HG03045 (cell line): ENCODE measurements around the gene NDUFB10.
A peak's percentile ranks its signal among the peaks of the same experiment; 100 is the strongest.

Experiments
- ATAC-seq: cut with Tn5 transposase; IDR thresholded peaks from one replicate; pipeline ENCODE4 v1.9.1; 2021; ENCODE audit warnings: mild to moderate bottlenecking, moderate library complexity; ENCODE audit not compliant: unreplicated experiment

Gene NDUFB10

GRCh38 chr16:1982013-1982433, 22.7 kb downstream of the NDUFB10 start:
- no peak for ATAC-seq

GRCh38 chr16:1982991-1983543, 23.7 kb downstream of the NDUFB10 start:
- ATAC-seq = no peak

DNA sequence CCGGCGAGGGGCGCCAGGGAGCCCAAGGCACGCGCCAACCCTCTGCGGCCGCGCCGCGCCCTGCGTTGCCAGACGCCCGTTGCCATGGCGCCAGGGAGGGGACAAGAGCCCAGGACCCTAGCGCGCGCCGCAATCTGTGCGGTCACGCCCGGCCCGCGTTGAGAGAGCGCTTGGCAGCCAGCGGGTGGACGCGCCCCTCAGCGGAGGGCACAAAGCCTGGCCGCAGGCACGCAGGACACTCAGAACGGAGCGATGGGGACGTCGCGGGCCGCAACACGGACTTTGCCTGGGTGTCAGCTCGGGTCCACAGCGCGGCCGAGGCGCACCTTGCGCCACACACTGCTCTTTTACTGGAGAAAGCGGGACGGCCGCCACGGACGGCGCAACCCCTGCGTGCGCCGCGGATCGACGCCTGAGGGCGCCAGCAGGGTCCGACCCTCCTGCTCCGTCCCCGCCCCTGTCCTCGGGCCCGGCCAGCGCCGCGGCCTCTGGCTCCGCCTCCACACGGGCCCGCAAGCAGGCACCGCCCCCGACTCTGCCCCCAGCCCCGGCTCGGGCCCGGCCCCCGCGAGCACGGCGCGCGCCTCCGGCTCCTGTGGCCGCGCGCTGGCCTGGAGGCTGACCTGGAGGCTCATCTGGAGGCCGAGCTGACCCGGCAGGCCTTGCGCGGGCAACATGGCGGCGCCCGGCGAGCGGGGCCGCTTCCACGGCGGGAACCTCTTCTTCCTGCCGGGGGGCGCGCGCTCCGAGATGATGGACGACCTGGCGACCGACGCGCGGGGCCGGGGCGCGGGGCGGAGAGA, 24.4 kb downstream of the NDUFB10 start, which contains the start of gene GFER:
TSS of gene GFER (plus strand) at position 650 of the 803 bp plus-strand sequence. CDS start at position 676, 26 bp downstream.
- ATAC-seq = peak; percentile 77

GRCh38 chr16:1984347-1985225, 25.2 kb downstream of the NDUFB10 start:
- peak; percentile 15 for ATAC-seq

GRCh38 chr16:1985466-1986150, 26.3 kb downstream of the NDUFB10 start:
- ATAC-seq = no peak

DNA sequence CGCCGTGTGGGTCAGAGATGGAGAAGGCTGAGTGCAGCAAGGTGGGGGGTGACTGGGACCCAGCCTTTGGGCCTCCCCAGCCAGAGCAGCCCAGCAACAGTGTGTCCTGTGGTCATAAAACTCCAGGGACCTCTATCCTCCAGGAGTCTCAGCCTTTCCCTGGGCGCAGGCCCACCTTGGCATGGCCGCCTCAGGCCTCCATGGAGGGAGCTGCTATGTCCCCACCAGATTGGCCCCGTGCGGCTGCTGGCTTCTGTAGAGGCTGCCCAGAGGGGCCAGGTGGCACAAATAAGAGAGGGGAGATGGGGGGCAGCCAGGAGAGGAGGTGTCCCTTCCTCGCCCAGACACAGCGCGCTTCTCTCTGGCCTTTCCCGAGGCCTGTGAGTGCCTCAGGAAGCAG, 27.9 kb downstream of the NDUFB10 start:
- ATAC-seq = no peak

DNA sequence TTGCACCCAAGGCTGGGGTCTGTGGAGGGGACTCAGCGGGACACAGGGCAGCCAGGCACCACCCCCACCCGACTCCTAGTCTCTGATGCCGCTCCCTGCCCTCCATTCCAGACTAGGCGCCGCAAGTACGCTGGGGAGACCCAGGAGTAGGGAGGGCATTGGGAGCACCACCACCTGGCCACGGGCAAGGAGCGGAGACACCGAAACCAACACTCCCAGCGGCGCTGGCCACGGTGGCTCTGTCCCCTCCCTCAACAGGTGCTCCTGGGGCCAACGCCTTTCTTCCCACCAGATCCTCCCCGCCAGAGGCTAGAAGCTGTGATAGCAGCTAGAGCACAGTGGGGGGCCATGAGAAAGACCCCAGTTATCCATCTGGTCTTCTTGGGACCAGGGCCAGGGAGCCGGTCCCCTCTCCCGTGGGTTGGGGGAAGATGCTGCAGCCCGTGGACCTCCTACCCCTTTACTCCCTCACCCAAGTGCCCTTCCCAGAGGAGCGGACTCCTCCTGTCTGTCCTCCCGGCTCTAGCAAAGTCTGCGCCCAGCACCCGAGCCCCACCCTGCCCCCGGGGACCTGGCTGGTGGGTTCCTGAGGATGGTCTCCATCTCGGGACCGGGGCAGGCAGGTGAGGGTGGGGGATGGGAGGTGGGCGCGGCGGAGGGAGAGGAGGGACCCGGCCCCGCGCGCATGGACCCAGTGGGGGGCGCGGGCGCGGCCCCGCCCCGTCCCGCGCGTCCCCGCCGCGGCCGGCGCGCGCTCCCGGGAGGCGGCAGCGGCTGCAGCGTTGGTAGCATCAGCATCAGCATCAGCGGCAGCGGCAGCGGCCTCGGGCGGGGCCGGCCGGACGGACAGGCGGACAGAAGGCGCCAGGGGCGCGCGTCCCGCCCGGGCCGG, 30.1 kb downstream of the NDUFB10 start, which contains the start of gene SYNGR3:
TSS of gene SYNGR3 (plus strand) at position 762 of the 892 bp plus-strand sequence. CDS start 133 bp downstream, outside the sequence.
- no peak for ATAC-seq

DNA sequence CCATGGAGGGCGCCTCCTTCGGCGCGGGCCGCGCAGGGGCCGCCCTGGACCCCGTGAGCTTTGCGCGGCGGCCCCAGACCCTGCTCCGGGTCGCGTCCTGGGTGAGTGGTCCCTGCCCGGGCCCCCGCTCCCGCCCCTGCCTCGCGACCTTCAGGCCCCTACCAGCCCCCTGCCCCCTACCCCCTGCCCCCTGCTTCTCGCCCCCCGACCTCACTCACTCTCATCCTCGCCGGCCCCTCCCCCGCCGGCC, 30.7 kb downstream of the NDUFB10 start:
- ATAC-seq = no peak

- no peak for ATAC-seq
Observed at GRCh38 chr16:1990351-1991134, 31.2 kb downstream of the NDUFB10 start.

- ATAC-seq = no peak
Observed at GRCh38 chr16:1991135-1991551, 31.8 kb downstream of the NDUFB10 start.

GRCh38 chr16:1991588-1991947, 32.2 kb downstream of the NDUFB10 start:
- no peak for ATAC-seq

DNA sequence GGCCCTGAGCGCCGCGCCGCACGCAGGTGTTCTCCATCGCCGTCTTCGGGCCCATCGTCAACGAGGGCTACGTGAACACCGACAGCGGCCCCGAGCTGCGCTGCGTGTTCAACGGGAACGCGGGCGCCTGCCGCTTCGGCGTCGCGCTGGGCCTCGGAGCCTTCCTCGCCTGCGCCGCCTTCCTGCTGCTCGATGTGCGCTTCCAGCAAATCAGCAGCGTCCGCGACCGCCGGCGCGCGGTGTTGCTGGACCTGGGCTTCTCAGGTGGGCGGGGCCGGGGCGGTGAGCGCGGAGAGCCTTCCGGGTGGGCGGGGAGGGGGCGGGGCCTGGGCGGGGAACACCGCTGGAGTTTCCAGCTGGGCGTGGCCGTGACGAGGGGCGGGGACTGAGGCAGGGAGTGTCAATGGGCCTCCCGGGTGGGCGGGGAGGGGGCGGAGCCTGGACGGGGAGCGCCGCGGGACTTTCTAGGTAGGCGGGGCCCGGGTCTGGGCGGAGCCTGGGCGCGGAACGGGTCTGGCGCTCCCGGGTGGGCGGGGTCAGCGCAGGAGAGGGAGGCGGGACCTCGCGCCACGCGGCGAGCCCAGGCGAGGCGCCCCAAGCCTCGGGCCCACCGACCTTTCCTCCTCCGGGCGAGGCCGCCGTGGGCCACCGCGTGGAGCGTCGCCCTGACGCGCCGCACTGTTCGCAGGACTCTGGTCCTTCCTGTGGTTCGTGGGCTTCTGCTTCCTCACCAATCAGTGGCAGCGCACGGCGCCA, 32.8 kb downstream of the NDUFB10 start:
- peak; percentile 50 for ATAC-seq

DNA sequence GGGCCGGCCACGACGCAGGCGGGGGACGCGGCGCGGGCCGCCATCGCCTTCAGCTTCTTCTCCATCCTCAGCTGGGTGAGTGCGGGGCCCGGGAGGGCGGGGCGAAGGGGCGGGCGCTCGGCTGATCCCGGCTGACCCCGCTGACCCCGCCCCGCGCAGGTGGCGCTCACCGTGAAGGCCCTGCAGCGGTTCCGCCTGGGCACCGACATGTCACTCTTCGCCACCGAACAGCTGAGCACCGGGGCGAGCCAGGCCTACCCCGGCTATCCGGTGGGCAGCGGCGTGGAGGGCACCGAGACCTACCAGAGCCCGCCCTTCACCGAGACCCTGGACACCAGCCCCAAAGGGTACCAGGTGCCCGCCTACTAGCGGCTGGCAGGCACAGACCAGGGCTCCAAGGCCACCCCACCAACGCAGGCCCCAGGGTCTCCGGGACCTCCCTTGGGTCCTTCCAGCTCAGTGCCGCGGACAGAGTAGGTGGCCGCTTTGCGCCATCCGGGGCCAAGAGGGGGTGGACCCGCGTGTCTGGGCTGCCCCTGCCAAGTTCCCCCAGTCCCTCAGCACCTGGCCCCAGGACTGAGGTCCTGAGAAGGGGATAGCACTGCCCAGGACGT, 33.5 kb downstream of the NDUFB10 start:
- ATAC-seq = peak; percentile 7

- no peak for ATAC-seq
Observed at GRCh38 chr16:1993731-1994131, 34.4 kb downstream of the NDUFB10 start.

DNA sequence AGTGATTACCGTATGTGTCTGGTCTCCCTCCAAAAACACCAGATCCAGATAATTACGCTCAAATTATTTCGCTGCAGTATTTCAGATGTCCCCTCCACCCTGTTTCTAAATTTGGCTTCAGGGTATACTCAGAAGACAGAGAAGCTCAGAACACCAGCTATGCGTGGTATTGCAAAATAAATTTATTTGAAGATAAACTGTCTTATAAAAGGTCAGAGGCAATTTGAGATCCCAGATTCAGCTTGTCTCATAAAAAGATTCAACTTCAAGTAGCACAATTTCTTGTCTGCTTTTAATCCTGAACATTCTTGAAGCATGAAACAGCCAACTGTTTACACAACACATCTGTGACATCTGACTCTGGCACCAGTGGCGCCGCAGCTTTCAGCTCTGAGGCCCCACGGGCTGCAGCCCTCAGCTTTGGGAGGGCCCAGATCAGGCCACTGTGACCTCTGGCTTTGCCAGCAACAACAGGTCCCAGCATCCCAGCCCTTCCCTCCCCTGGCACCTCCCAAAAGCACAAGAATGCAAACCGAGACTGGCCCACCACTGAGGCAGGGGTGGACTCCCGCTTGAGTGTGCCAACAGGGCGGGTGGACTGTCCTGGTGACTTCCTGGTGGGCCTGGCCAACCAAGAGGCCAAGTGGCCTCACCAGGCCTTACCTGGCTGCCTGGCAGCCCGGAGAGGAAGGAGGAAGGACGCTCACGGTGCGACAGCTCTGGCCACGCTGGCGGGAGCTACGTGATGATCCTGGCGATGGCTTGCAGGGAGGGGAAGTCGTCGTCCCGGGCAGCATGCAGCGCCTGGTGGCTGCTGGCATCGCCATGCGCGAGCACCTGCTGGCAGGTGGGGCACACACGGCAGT, 38.4 kb downstream of the NDUFB10 start:
- ATAC-seq = no peak

GRCh38 chr16:1998360-1998835, 39.1 kb downstream of the NDUFB10 start:
- no peak for ATAC-seq
